Activated T-cell treated with anti-CD3 and anti-CD28 coated beads for 48 hours (primary cell): ENCODE measurements around the gene CDK19.

Source experiments
- DNase-seq: peaks from one replicate; pipeline ENCODE4 v3.0.0-alpha.2; 2020; ENCODE audit warnings: low read depth

The CDK19 gene

DNA sequence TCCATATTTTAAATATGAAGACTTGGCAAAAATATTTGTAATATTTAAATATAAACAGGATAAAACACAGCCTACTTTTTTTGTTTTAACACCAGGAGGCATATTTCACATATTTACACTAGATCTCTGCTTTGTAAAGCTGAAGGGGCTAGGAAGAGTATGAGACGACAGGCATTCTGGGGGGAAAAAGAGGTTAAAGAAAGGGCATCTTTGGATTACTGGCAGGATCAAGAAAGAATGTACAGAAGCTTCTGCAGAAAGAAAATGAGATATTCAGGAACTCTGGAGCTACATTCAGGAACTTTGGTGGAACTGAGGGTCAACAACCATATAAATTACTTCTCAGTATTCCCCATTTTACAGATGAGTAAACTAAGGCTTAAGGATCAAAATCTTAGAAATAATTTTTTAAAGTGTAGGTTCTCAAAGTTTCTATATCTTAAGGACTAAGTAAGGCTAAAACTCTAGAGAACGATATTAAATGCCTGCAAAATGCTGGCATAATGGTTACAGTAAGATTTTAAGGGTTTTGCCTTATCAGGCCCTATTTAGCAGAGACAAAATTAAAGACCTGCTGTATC, 156.5 kb downstream of the CDK19 start:
- DNase-seq, result no peak

DNA sequence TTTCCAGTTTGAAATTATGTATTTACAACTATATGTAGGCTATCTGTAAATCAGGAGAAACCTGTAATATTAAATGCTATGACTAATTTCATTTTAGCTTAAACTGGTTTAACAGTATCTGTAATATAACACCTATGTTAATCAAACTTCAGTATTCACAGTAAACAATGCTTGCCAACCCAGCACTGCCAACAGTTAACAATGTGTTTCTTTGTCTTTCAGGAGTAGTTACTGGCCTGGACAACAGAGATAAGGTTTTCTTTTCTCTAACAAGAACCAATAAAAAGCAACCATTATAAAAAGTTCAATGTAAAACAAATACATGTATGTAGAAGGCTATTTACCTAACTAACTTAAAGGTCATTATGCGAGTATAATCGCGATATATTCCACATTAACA, 158.8 kb downstream of the CDK19 start:
- DNase-seq, result no peak

GRCh38 chr6:110655821-110656220, 159.4 kb downstream of the CDK19 start:
- DNase-seq, result no peak

GRCh38 chr6:110654096-110654820, 161.0 kb downstream of the CDK19 start:
- DNase-seq, result no peak

GRCh38 chr6:110653381-110653780, 161.9 kb downstream of the CDK19 start:
- DNase-seq, result no peak

GRCh38 chr6:110652520-110652919, 162.7 kb downstream of the CDK19 start:
- DNase-seq, result no peak

- DNase-seq, result no peak
Observed at GRCh38 chr6:110650755-110651154, 164.5 kb downstream of the CDK19 start.

DNA sequence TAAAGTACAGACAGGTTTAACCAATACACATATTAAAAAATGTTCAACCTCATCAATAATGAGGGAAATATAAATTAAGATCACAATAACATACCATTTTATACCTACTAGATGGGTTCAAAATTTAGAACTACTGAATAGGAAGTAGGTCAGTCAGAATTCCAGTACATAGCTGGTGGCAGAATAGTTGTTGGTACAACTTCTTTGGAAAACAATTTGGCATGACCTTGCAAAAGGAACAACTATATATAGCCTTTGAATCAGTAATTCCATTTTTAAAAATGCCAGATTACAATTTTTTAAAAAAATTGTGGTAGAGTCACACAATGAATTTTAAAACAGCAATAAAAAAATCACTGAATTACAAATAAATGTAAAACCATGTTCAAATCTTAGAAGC, 165.6 kb downstream of the CDK19 start:
- DNase-seq, result no peak

GRCh38 chr6:110646951-110647910, 168.0 kb downstream of the CDK19 start:
- no peak for DNase-seq

- DNase-seq, result no peak
Observed at GRCh38 chr6:110646419-110646698, 168.9 kb downstream of the CDK19 start.

- no peak for DNase-seq
Observed at GRCh38 chr6:110645685-110646418, 169.4 kb downstream of the CDK19 start.

- DNase-seq, result no peak
Observed at GRCh38 chr6:110643175-110643574, 172.1 kb downstream of the CDK19 start.

GRCh38 chr6:110642711-110643110, 172.6 kb downstream of the CDK19 start:
- no peak for DNase-seq

DNA sequence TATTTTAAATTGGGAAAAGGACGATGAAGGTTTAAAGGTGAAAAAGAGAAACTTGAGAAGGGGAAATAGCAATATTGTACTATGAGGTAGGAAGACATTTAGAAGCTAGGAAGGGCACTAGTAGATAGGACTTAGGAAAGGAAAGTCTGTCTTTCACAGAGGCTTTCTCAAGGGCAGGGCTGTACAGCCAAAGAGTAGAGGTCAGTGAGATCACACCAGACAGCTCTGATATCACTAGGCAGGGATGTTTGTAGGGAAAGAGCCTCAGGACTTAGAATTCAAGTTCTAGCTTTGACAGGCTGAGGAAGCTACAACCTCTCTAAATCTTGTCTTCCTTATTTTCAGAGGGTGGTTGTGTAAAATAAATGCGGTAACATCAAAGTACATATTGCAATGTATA, 178.5 kb downstream of the CDK19 start:
- no peak for DNase-seq

GRCh38 chr6:110635096-110635495, 180.2 kb downstream of the CDK19 start:
- no peak for DNase-seq

DNA sequence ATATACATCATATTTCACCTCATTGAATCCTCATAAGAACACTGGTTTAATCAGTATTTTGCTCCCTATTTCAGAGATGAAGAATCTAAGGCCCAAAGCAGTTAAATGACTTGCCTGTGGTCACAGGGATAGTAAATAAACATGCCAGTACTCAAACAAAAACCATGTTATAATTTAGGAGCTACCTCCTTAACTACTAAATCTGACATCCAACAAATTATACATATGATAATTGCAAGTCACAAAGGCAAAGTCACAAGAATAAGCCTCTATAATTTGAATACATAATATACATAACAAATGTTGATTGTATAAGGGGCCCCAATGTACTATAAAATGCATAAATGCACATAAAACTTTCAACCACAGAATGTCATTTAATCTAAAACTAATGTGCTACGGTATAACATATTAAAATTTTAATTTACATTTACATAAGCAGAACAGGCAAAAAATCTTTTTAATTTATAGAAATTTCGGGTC, 181.5 kb downstream of the CDK19 start:
- DNase-seq, result no peak

DNA sequence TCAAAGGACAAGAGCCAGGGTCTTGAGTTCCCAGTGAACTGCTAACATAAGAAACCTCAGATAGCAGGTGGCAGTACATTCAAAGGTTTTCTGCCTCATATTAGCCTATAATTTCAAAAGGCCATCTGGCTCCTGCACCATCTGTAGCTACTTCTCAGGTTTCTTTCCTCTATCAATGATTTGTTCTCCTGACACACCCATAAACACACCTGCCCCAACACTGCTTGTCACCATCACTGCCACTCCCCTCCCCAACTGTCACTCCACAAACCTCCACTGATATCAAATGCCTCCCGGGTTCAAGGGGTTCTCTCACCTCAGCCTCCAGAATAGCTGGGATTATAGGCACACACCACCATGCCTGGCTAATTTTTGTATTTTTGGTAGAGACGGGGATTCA, 186.1 kb downstream of the CDK19 start:
- no peak for DNase-seq

DNA sequence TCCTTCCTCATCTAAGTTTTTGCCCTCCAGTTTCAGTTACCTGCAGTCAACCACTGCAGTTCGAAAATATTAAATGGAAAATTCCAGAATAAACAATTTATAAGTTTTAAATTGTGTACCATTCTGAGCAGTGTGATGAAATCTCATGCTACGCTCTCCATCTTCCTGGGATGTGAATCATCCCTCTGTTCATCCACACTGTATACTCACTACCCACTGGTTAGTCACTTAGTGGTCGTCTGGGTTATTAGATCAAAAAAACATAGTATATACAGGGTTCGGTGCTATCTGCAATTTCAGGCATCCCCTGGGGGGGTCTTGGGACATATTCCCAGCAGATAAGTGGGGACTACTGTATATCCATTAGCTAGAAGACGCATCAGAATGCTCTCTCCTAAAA, 186.9 kb downstream of the CDK19 start:
- no peak for DNase-seq

DNA sequence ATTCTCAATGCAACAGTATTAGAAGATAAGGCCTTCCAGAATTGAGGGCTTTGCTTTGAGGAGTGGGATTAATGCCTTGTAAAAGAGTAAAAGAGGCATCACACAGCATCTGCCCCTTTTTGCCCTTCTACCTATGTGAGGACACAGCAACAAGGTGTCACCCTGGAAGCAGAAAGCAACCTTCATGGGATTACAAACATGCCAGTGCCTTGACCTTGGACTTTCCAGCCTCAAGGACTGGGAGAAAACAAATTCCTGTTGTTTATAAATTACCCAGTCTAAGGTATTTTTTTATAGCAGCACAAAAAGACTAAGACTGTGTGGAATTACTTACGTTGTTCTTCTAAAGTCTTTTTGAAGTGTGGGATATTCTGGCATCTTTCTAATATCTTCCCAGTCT, 188.8 kb downstream of the CDK19 start:
- no peak for DNase-seq

DNA sequence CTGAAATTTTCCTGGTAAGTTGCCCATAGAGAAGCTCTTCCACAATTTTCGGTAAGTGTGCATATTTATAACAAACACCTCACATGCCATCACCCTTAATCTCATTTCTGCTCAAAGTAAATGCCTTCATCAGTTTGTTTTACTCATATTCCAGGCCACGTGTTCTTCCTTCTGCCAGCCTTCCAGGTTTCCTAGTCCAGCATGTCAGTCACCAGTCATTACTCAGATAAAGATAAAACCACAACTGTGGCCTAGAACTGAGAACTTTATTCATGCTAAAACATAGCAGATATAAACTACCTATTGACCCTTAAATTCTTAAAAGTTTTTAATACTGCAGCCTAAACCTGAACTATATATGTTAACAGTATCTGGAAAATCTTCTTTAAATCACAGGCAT, 189.4 kb downstream of the CDK19 start:
- no peak for DNase-seq

DNA sequence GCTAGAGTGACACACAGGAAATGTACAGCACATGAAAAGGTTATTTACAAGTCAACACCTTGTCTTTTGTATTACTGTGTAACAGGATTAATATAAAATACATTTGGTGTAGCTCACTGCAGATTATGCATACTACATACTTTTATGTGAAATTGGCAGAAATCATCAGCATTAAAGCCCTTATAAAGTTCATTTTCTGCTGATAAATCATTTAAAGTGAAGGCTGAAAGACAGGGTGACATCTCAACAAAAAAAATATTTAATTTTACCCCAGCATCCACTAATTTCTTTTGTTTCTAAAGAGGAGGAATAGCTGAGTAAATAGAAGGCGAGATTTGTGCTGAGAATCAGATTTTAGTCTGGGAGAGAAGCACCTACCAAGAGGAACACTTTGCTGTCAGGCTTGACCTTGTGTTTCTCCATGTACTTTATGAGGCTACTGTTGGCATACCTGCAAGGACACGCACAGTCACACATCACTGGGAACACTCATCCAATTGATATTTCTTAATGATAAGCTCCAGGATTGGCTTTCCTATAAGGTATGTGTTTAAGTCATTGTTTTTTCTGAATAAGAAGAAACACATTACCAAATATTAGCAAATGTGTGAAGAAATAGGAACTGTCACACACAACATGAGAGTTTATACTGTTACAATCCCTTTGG, 192.2 kb downstream of the CDK19 start:
- DNase-seq, result no peak

- DNase-seq, result no peak
Observed at GRCh38 chr6:110621061-110621460, 194.2 kb downstream of the CDK19 start.
